Tibial artery (tissue), 4 donors: ENCODE results near the gene ALKBH5.

ENCODE experiments used
- DNase-seq, 2 donors: peaks; one replicate each; pipeline ENCODE4 v3.0.0-alpha.2; 2019
- H3K27ac ChIP-seq, 2 donors: fragments of 200-600 bp; sonication (generic) in 1 of 2; 1 replicate in 1 of 2; 2 replicates in 1 of 2; pipeline ENCODE4 v1.5.1; 2018 to 2019; ENCODE audit warnings: mild to moderate bottlenecking in 1 of 2
- H3K27me3 ChIP-seq, 2 donors: fragments of 200-600 bp; sonication (generic) in 1 of 2; one replicate each; pipeline versions ENCODE4 v1.5.1 to v1.6.0; 2016 to 2019
- H3K36me3 ChIP-seq, 3 donors: fragments of 200-600 bp; sonication (generic) in 2 of 3; one replicate each; pipeline ENCODE4 v1.5.1; 2016 to 2019; ENCODE audit warnings: mild to moderate bottlenecking in 2 of 3
- H3K4me1 ChIP-seq, 4 donors: fragments of 200-600 bp; sonication (generic) in 2 of 4; 1 replicate in 3 of 4; 2 replicates in 1 of 4; pipeline ENCODE4 v1.5.1; 2016 to 2019
- H3K4me3 ChIP-seq, 2 donors: fragments of 200-600 bp; sonication (generic) in 1 of 2; 1 replicate in 1 of 2; 2 replicates in 1 of 2; pipeline ENCODE4 v1.5.1; 2018 to 2019; ENCODE audit warnings: mild to moderate bottlenecking in 2 of 2
- H3K9me3 ChIP-seq, 3 donors: fragments of 200-600 bp; sonication (generic) in 1 of 3; one replicate each; pipeline ENCODE4 v1.5.1; 2016 to 2019
- CTCF ChIP-seq, 2 experiments: fragments of 200-600 bp in 1 of 2; fragments of 450-650 bp in 1 of 2; IDR thresholded peaks; one replicate each; pipeline ENCODE4 v1.5.1; 2017 to 2019; ENCODE audit warnings: antibody characterized with exemption in 2 of 2, mild to moderate bottlenecking in 1 of 2, moderate library complexity in 1 of 2
- intact Hi-C: fragments of 100-400 bp; cut with DNase I; formaldehyde crosslinking; loops from one replicate; pipeline ENCODE4 v1.15.0; 2023; ENCODE audit warnings: low total_unique reads

The ALKBH5 gene

GRCh38 chr17:18228176-18228682, 44.6 kb downstream of the ALKBH5 start:
- intact Hi-C loops, result no loop called here
- Histone ChIP-seq H3K4me3 (no peak overlapping the region), H3K36me3 (peaks cover 0 to 11% (median 0%) of the 10 kb centered on the region in 3 donors), H3K4me1 (peaks cover 0 to 19% (median 16%) of the 10 kb centered on the region in 4 donors), H3K27me3 (no peaks in the 10 kb centered on the region), H3K27ac (no peak overlapping the region), H3K9me3 (no peaks in the 10 kb centered on the region)
- DNase-seq, result no peak
- no peak for TF ChIP-seq CTCF (IDR thresholded peaks at IDR 0.05)

- intact Hi-C loops, result no loop called here
- no peak for DNase-seq
Observed at GRCh38 chr17:18229254-18229653, 45.6 kb downstream of the ALKBH5 start.

GRCh38 chr17:18229771-18230170, 46.1 kb downstream of the ALKBH5 start:
- peaks cover 0 to 18% (median 15%) of the 10 kb centered on the region in 4 donors for H3K4me1 ChIP-seq

More at GRCh38 chr17:18229254-18229653, 45.6 kb downstream of the ALKBH5 start:
- Histone ChIP-seq H3K9me3 (no peaks in the 10 kb centered on the region), H3K4me3 (no peak overlapping the region), H3K27ac (no peak overlapping the region), H3K4me1 (peaks cover 0 to 19% (median 16%) of the 10 kb centered on the region in 4 donors), H3K36me3 (peaks cover 0 to 21% (median 8%) of the 10 kb centered on the region in 3 donors), H3K27me3 (no peaks in the 10 kb centered on the region)
- TF ChIP-seq CTCF (IDR thresholded peaks at IDR 0.05), result no peak

GRCh38 chr17:18230288-18231141, 46.9 kb downstream of the ALKBH5 start:
- H3K4me3 ChIP-seq, result no peak overlapping the region
- no peaks in the 10 kb centered on the region for H3K9me3 ChIP-seq
- H3K36me3 ChIP-seq, result peaks cover 0 to 34% (median 21%) of the 10 kb centered on the region in 3 donors
- H3K27me3 ChIP-seq, result no peaks in the 10 kb centered on the region
- DNase-seq, result no peak
- intact Hi-C loops, result no loop called here
- H3K27ac ChIP-seq, result no peak overlapping the region
- H3K4me1 ChIP-seq, result peaks cover 0 to 21% (median 15%) of the 10 kb centered on the region in 4 donors
- TF ChIP-seq CTCF (IDR thresholded peaks at IDR 0.05), result no peak

More at GRCh38 chr17:18229771-18230170, 46.1 kb downstream of the ALKBH5 start:
- no peak for TF ChIP-seq CTCF (IDR thresholded peaks at IDR 0.05)
- intact Hi-C loops, result no loop called here
- no peak overlapping the region for H3K4me3 ChIP-seq
- H3K36me3 ChIP-seq, result peaks cover 0 to 27% (median 13%) of the 10 kb centered on the region in 3 donors
- H3K27me3 ChIP-seq, result no peaks in the 10 kb centered on the region
- H3K9me3 ChIP-seq, result no peaks in the 10 kb centered on the region
- no peak overlapping the region for H3K27ac ChIP-seq
- no peak for DNase-seq

GRCh38 chr17:18231164-18231563, 47.5 kb downstream of the ALKBH5 start:
- TF ChIP-seq CTCF (IDR thresholded peaks at IDR 0.05), result no peak
- H3K4me3 ChIP-seq, result no peak overlapping the region
- no peaks in the 10 kb centered on the region for H3K9me3 ChIP-seq
- no peaks in the 10 kb centered on the region for H3K27me3 ChIP-seq
- intact Hi-C loops, result no loop called here
- DNase-seq, result no peak
- H3K36me3 ChIP-seq, result peaks cover 0 to 40% (median 27%) of the 10 kb centered on the region in 3 donors
- H3K27ac ChIP-seq, result no peak overlapping the region
- peaks cover 0 to 22% (median 13%) of the 10 kb centered on the region in 4 donors for H3K4me1 ChIP-seq
